ENCODE results near the gene AP3D1.

The AP3D1 gene

GRCh38 chr19:2184422-2184975 lies 33.1 kb upstream of the AP3D1 start:
- DNase-seq: no peak

GRCh38 chr19:2181633-2181997 lies 30.2 kb upstream of the AP3D1 start:
- no peak for DNase-seq

- DNase-seq: no peak
Observed at GRCh38 chr19:2180881-2181632, 29.7 kb upstream of the AP3D1 start.

- DNase-seq: no peak
Observed at GRCh38 chr19:2180114-2180513, 28.7 kb upstream of the AP3D1 start.

DNA sequence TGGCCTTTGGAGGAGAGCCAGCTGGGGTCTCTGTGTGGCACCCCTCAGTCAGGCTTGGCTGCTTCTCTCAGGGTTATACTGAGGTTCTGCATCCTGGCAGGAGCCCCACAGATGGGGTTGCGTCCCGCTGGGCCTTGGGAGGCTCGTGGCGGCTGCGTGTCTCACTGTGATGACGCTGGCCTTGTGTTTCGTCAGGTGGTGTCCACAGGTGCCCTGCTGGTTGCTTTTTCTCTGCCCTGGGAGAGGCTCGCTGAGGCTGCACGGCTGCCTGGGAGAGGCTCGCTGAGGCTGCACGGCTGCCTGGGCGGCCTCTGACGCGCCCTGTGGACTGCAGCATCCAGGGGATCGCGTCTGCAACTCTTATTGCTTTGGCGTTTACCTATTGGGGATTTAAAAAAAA lies 27.7 kb upstream of the AP3D1 start:
- no peak for DNase-seq

DNA sequence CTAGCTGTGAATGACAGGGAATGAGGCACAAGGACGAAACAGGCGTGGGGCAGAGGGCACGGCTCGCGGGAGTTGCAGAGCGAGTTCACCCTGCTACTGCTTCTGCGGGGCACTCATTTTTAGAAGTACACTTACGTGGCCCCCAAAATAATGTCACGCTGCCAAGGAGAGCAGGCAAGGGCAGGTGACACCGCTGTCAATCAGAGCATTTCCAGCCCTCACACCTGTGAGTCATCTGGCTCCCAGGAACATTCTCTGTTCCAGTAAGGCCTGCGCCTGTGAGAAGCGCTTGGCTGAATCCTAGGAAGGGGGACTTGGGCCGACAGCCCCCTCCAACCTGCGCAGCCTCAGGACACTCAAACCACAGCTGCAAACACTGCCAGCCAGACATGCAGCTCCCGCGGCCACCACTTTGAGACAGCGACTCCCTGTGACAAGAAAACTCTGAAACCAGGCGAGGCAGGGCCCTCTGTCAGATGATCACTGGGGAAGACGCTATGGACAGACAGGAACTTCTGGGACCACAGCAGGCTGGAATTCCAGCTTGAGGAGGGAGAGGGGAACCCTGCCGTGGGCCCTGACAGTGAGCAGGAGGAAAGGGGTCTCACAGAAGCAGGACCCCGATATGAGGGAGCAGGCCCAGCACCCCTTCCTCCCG lies 25.1 kb upstream of the AP3D1 start:
- DNase-seq: no peak

DNA sequence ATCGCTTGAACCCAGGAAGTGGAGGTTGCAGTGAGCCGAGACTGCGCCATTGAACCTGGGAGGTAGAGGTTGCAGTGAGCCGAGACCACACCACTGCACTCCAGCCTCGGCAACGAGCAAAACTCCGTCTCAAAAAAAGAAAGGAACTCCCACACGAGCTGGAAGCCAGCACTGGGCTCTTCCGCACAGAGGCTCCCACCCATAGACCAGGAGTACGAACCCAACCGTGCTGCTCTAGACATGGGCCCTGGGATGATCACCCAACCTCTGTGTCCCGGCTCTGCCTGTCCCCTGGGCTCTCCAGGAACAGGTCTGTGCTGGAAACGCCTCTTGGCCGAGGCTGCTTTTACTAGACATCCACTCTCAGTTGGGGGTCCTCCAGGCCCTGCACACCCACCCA lies 24.4 kb upstream of the AP3D1 start:
- DNase-seq: no peak

- no peak for DNase-seq
Observed at GRCh38 chr19:2173767-2174577, 22.6 kb upstream of the AP3D1 start.

GRCh38 chr19:2173388-2173766 lies 22.0 kb upstream of the AP3D1 start:
- DNase-seq: no peak

DNA sequence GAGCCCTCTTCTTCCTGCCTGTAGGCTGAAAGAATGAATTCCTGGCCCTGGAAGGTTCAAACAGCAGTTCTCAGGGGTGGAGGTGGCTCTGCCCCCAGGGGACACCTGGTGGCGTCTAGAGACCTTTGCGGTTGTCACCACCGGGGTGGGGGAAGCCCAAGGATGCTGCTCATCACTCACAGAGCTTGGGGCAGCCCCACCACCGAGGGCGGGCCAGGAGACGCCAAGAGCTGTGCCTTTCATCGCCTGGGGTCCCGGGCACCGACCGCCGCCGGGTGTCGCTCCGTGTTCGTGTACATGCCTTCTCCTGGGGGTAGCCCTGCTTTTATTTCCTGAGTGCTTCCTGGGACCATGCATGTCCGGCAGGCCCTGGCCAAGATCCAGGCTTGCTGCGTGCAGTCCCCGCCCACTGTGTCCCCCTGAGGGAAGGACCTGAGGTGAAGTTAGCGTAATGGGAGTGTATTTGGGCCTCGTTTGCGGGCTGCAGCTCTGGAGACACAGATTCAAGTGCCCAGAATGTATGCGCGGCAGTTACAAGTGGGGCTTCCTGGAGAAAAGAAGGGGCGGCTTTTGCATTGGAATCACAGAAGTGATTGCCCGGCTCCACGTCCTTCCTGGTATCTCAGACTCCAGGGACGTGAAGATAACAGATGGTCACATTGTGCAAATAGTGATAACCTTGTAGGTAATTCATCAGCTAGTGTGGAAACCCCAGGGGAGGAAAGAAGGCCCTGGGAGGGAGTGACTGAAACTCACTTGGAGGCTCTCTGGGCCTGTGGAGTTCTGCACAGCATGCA lies 20.2 kb upstream of the AP3D1 start:
- no peak for DNase-seq

GRCh38 chr19:2170987-2171348 lies 19.6 kb upstream of the AP3D1 start:
- DNase-seq: no peak

GRCh38 chr19:2170219-2170618 lies 18.9 kb upstream of the AP3D1 start:
- DNase-seq: no peak

- DNase-seq: peak; percentile 69
Observed at GRCh38 chr19:2168619-2169424, 17.5 kb upstream of the AP3D1 start.

- DNase-seq: no peak
Observed at GRCh38 chr19:2167896-2168618, 16.7 kb upstream of the AP3D1 start.

- DNase-seq: no peak
Observed at GRCh38 chr19:2166741-2167738, 15.7 kb upstream of the AP3D1 start.

- DNase-seq: peak; percentile 72
Observed at GRCh38 chr19:2164020-2164998, 12.9 kb upstream of the AP3D1 start.

DNA sequence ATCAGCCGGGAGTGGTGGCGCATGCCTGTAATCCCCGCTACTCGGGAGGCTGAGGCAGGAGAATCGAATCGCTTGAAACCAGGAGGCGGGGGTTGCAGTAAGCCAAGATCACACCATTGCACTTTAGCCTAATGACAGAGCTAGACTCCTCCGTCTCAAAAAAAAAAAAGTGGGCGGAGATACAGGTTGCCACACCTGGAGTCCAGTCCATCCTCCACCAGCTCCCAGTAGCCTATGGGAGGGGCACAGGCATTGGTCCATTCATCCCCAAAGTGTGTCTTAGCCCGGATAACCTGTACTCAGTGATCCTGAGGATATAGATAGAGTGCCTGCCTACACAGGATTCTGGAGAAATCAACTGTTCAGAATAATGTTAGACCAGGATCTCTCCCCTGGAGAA lies 9.0 kb upstream of the AP3D1 start:
- DNase-seq: no peak

DNA sequence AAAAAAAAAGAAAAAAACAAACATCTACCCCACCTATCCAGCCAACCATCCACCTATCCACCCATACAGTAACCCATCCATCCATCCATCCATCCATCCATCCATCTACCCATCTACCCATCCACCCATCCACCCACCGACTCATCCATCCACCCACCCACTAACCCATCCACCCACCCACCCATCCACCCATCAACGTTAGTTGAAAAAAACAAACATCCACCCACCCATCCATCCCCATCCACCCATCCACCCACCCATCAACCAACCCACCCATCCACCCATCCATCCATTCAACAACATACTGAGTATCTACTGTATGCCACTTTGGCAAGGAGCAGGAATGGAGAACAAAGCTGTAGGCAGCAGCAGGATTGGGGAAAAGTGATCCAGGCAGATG lies 6.1 kb upstream of the AP3D1 start:
- no peak for DNase-seq
